RWPE2 (cell line): ENCODE data around the gene BTG1.

Source experiments
- ATAC-seq: fragments of 200-7000 bp; cut with Tn5 transposase; 3 replicates; pipeline ENCODE4 v1.9.1; 2021; ENCODE audit warnings: low read depth
- DNase-seq: peaks from one replicate; pipeline ENCODE4 v3.0.0-alpha.2; 2020; ENCODE audit warnings: low spot score
- H3K27ac ChIP-seq: fragments of 450-650 bp; 2 replicates; pipeline ENCODE4 v1.5.1; 2017; ENCODE audit warnings: mild to moderate bottlenecking; ENCODE audit not compliant: poor library complexity, severe bottlenecking
- H3K27me3 ChIP-seq: fragments of 250-450 bp; sonication (Bioruptor Pico); 2 replicates; pipeline ENCODE4 v1.5.1; 2021; ENCODE audit warnings: mild to moderate bottlenecking, moderate library complexity; ENCODE audit not compliant: insufficient read depth, poor library complexity, severe bottlenecking
- H3K36me3 ChIP-seq: fragments of 250-450 bp; sonication (Bioruptor Pico); 2 replicates; pipeline ENCODE4 v1.5.1; 2020; ENCODE audit warnings: low read depth, mild to moderate bottlenecking, moderate library complexity
- H3K4me1 ChIP-seq: fragments of 250-450 bp; sonication (Bioruptor Pico); 2 replicates; pipeline ENCODE4 v1.5.1; 2021; ENCODE audit warnings: mild to moderate bottlenecking, moderate library complexity; ENCODE audit not compliant: insufficient read depth, poor library complexity, severe bottlenecking
- H3K4me3 ChIP-seq: fragments of 250-450 bp; sonication (Bioruptor Pico); 2 replicates; pipeline ENCODE4 v1.5.1; 2021; ENCODE audit warnings: mild to moderate bottlenecking, moderate library complexity; ENCODE audit not compliant: severe bottlenecking
- H3K9me3 ChIP-seq: fragments of 250-450 bp; sonication (Bioruptor Pico); 2 replicates; pipeline ENCODE4 v1.5.1; 2021; ENCODE audit warnings: mild to moderate bottlenecking, moderate library complexity; ENCODE audit not compliant: severe bottlenecking
- CTCF ChIP-seq: fragments of 450-650 bp; IDR thresholded peaks from one replicate; pipeline ENCODE4 v1.5.1; 2017; ENCODE audit warnings: mild to moderate bottlenecking, moderate library complexity; ENCODE audit not compliant: poor library complexity, severe bottlenecking

Gene BTG1

GRCh38 chr12:92114834-92115233, 30.8 kb downstream of the BTG1 start:
- Histone ChIP-seq H3K27ac (no peak overlapping the region), H3K27me3 (no peaks in the 10 kb centered on the region), H3K4me1 (no peaks in the 10 kb centered on the region), H3K9me3 (no peaks in the 10 kb centered on the region), H3K4me3 (no peak overlapping the region), H3K36me3 (no peaks in the 10 kb centered on the region)
- no peak for TF ChIP-seq CTCF
- ATAC-seq = no peak
- no peak for DNase-seq

GRCh38 chr12:92111256-92111655, 34.4 kb downstream of the BTG1 start:
- no peaks in the 10 kb centered on the region for H3K4me1 ChIP-seq
- TF ChIP-seq CTCF = no peak
- no peak overlapping the region for H3K4me3 ChIP-seq
- H3K27me3 ChIP-seq = no peaks in the 10 kb centered on the region
- H3K9me3 ChIP-seq = no peaks in the 10 kb centered on the region
- DNase-seq = no peak
- H3K27ac ChIP-seq = no peak overlapping the region
- no peaks in the 10 kb centered on the region for H3K36me3 ChIP-seq
- ATAC-seq = no peak

GRCh38 chr12:92110083-92110640, 35.5 kb downstream of the BTG1 start:
- no peak for TF ChIP-seq CTCF
- H3K4me3 ChIP-seq = no peak overlapping the region
- no peaks in the 10 kb centered on the region for H3K36me3 ChIP-seq
- no peak overlapping the region for H3K27ac ChIP-seq
- H3K4me1 ChIP-seq = peaks cover under 1% of the 10 kb centered on the region
- no peak for DNase-seq
- no peak for ATAC-seq
- no peaks in the 10 kb centered on the region for H3K9me3 ChIP-seq
- no peaks in the 10 kb centered on the region for H3K27me3 ChIP-seq

- ATAC-seq = no peak
- no peaks in the 10 kb centered on the region for H3K36me3 ChIP-seq
- no peak overlapping the region for H3K27ac ChIP-seq
- H3K4me1 ChIP-seq = peaks cover 4% of the 10 kb centered on the region
- DNase-seq = no peak
- TF ChIP-seq CTCF = no peak
- H3K4me3 ChIP-seq = no peak overlapping the region
- H3K9me3 ChIP-seq = no peaks in the 10 kb centered on the region
- no peaks in the 10 kb centered on the region for H3K27me3 ChIP-seq
Measured at GRCh38 chr12:92109613-92110012, 36.0 kb downstream of the BTG1 start.

- peaks cover 4% of the 10 kb centered on the region for H3K4me1 ChIP-seq
Measured at GRCh38 chr12:92108651-92109050, 37.0 kb downstream of the BTG1 start.

More at GRCh38 chr12:92108651-92109050, 37.0 kb downstream of the BTG1 start:
- Histone ChIP-seq H3K4me3 (no peak overlapping the region), H3K9me3 (no peaks in the 10 kb centered on the region), H3K27me3 (no peaks in the 10 kb centered on the region), H3K36me3 (no peaks in the 10 kb centered on the region), H3K27ac (no peak overlapping the region)
- DNase-seq (no peak), ATAC-seq (no peak; the same call in 2 of the 3 replicates)
- no peak for TF ChIP-seq CTCF
